GM19025 (cell line): ENCODE results near the gene ABR.
"Not testable (repeated sequence)": the region's sequence is repeated elsewhere in the genome, so short reads cannot be mapped to it uniquely, and the experiment has no call there.

ENCODE experiments used
- ATAC-seq: cut with Tn5 transposase; IDR thresholded peaks from one replicate; pipeline ENCODE4 v1.9.1; 2021; ENCODE audit warnings: mild to moderate bottlenecking, low read depth, moderate library complexity; ENCODE audit not compliant: unreplicated experiment

ABR gene

DNA sequence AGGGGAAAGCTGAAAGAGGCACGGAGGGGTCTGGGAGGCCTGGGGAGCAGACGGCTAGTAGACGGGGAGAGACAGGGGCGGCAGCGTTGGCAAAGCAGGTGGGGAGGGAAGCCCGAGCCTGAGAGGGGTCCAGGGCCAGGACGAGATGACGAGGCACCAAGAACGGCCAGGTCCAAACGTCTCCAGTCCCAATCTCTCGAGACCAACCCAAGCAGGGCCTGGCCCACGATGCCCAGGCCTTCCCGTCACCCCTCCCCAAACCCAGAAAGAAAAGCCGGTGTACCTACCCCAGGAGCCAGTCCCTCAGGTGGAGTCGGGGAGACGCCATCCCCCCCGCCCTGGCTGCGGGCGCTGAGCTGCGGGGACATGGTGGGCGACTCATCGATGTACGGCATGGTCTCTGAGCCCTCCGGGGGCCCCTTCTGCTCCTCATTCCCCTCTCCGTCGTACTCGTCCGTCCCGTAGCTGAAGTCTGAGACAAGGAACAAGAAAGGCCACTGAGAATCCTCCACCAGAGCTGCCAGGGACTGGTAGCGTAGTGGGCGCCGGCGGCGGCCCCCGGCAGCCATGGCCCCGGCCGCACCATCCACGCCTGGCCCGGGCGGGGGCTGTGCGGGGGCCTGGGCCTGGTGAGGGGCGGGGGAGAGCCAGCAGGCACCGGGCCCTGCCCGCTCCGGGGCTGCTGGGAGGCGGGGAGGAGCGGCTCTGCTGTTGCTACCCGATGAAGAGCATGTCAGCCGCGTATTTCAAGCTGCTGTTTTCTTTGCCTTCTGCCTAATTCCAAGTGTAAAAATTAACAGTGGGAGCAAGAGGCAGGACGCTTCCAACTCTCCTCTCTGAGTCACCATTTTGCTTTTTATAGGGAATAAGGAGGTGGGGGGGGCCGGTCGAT, 54.6 kb downstream of the ABR start:
- ATAC-seq: no peak

DNA sequence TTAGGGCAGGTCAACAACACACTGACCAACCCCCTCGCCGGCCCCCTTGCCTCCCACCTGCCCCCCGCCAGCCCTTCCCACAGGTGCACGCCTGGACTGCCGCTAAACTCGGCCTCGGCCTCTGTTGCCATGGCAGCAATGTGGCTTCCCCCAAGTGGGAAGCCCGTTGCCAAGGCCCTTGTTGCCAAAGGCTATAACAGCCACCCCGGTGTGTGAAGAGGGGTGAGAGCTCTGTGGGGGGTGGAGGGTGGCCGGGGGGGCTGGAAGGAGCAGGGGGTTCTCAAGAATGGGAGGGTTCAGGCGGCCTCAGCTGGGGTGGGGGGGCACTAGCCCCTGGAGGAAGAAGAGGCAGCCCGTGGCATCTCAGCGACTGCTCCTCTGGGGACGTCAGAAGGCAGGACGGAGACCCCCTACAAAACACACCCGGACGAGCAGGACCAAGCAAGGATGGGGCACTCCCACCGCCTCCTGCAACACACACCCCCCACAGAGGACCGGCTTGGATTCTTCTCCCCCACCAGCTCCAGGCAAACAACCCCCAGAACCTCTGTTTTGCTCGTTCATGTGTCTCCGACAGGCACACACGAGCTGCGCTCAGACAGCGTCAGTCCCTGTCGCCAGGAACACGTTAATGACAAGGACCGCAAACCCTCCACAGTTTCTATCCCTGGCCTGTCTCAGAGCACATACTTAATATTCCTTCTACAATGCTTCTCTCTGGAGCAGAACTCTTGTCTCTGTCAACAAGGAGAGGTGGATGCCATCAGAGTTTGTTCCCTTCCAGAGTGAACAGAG, 55.7 kb downstream of the ABR start:
- ATAC-seq: no peak

DNA sequence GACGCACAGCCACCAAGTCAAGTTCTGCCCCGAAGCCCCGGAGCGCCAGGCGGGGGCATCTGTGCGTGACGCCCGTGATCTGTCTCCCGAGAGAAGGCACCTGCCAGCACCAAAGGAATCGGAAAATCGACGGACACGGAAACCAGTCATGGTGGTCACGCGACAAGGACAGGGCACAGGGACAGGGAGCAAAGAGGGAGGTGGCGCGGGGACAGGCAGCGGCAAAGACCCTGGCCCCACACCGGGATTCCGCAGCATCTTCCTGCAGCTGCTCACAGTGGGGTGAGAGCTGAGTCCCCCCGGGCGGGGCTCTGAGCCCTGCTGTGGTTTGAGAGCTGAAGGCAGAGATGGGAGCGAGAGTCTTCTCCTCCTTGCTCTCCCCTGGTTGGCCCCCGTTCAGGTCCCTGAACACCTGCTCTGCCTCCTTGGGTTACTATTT, 56.4 kb downstream of the ABR start:
- no peak for ATAC-seq

DNA sequence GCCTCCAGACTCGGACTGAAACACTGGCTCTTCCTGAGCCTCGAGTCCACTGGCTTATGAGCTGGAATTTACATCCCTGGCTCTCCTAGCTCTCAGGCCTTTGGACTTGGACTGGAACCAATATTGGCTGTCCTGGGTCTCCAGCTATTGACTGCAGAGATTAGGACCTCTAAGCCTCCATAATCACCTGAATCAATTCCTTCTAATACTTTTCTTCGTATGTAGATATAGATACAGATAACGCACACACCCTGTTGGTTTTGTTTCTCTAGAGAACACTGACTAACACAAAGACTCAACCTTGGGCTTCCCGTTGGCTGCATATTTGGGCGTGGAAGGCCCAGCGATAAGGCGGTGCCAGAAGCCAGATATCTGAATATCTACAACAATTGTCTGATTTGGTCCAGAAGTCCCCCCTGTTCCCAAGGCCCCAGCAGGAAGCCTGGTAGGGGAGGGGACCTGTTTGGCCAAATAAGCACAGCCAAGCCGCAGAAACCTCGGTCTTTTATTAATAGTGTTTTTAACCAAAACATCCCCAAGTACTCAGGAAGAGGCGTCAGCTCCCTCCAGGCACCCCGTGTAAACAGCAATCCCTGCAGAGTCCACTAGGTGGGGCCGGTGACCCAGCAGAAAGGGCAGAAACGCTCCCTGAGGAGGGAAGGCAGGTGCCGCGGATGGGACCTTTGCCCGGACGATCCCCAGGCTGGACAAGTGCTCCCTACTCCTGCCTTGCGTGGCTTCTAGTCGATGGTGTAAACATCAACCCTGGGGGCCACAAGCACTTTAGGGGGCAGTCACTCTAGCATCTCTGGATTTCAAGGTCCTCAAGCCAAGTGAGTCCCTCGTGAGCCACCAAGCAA, 57.0 kb downstream of the ABR start:
- no peak for ATAC-seq

DNA sequence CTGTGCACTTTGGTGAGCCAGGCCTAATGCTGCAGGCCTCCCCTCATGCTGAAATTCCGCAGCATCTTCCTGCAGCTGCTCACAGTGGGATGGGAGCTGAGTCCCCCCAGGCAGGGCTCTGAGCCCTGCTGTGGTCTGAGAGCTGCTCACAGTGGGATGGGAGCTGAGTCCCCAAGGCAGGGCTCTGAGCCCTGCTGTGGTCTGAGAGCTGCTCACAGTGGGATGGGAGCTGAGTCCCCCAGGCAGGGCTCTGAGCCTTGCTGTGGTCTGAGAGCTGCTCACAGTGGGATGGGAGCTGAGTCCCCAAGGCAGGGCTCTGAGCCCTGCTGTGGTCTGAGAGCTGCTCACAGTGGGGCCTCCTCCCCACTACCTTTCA, 58.4 kb downstream of the ABR start:
- ATAC-seq: not testable (repeated sequence)

DNA sequence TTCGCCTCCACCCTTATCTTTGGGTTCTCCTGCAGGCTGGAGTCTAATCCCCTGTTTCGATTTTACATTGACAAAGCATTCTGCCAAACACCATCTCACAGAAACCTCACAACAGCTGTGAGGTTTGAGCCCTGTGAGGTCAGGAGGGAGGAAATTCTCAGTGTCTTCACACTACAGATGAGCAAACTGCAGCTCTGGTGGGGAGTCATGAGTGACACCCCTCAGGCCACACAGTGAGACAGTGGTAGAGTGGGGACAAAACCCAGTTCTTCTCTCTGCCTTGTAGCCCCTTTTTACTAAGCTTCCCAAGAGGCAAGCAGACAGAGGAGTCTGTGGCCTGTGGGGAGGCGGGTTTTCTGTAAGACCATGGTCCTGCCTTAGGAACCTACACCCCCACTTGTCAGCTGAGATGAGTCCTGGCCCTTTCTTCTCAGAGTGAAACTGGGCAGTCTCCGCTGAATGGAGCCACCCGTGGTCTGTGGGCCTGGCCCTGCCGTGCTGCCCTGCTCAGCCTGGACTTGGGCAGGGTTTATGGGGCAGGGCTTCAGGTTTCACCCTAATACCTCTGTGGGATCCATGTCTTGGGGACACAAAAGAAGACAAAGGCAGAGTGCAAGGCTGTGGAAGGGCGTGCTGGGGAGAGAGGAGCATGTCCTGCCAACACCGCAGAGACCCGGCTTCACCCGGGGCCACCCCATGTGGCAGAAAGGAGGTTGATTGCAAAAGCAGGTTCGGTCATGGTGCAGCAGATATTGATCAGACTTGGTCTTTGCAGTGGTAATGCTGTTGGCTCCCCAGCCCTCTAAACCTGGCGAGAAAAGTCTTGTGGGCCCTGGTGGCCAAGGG, 59.0 kb downstream of the ABR start:
- ATAC-seq: no peak

DNA sequence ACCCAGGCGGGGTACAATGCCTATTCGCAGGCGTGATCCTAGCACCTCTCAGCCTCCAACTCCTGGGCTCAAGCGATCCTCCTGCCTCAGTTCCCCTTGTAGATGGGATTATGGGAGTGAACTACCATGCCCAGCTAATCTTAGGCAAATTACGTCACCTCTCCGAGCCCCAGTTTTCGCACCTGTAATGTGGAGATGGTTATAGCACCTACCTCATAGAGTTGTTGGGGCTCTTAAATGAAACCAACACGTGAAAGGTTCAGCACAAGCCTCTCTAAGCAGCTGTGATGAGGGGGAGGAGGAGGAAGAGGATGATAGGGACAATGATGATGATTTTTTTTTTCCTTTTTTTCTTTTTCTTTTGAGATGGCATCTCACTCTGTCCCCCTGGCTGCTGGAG, 59.9 kb downstream of the ABR start:
- no peak for ATAC-seq

DNA sequence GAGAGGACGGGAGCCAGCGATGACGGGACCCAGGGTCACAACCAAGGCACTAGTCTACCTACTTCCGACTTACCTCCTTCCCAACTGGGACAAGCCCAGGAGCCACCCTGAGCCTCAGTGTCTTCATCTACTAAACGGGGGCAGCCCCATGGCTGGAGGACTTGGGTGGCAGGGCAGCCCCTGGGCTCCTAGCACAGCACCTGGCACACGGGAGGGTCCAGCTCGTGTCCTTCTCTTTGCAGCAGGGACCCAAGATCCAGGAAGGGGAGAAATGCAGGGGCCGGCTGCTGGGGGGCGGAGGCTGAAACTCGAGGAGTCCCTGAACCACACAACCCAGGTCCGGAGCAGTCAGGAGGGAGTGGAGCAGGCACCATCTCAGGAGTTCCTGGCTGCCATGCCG, 63.2 kb downstream of the ABR start:
- ATAC-seq: no peak

DNA sequence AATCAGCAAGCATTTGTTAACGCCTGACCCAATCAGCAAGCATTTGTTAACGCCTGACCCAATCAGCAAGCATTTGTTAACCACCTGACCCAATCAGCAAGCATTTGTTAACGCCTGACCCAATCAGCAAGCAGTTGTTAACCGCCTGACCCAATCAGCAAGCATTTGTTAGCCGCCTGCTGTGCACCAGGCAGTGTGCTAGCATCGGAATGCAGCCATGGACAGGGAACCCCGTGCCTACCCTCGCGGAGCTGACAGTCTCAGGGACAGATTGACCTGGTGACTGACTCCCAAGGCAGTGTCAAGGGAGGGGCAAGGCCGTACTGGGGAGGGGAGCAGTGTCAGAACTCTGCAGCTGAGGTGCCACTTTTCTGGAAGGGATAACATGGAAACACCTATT, 66.9 kb downstream of the ABR start:
- no peak for ATAC-seq

DNA sequence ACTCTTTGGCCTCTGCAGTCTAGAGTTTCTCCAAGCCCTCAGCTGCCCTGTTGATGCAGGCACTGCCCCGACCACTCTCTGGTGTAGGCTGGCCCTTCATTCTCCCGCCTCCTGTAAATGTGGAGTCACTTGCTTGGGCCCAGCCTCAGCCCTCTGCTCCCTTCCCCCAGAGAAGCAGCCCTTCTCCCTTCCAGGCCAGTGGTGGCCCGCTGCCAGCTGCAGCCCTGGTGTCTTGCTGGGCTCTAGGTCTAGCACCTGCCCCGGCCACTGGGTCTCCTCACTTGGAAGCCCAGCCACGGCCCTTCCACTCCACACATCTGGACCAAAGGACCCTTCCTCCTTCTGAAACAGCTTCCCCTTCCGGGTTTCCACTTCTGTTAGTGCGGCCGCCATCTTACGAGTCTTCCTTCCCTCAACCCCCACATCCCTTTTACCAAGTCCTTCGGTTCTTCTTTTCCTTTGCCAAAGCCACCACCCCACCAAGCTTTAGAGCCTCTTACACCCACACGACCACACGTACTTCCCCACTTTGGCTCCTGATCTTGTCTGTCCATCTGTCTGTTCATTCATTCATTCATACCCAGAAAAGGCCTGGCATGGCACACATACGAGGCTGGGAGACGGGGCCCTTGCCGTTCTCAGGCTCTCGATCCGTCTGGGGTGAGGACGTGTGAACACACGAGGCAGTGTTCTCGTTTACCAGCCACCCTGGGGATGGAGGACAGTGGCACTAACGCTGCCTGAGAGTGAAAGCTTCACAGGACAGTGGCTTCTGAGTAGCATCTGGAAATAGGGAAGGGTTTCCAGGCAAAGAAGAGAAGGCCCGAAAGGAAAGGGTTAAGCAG, 68.0 kb downstream of the ABR start:
- ATAC-seq: no peak

DNA sequence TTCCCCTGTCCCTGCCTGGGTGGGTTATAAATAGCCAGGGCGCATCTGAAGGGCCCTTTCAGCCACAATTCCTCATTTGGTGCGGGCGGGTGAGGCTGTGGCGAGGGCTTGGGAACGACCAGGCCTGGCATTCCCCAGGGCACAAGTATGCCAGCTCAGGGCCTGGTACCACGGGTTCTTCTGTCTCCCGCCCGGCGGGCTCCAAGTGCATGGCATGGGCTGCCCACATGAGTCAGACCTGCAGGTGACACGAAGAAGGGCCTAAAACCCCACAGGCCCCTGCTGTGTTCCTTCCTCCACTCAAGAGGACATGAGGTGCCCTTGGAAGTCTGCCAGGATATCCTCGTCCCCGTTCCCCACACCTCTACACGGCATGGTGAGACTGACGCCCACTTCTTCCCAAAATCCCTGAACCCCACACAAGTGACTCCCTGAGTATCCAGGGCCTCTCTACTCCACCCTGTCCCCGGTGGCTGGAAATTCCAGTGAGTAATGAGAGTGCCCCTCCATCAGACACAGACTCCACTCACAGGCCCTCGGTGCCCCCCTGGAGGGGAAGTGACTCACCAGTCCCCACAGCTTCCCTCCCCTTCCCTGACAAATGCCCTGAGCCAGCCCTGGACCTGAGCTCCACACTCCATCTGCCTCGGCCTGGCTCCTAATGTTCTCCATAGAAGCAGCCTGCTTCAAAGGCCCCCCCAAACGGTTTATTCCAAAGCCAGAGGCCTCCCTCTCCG, 68.8 kb downstream of the ABR start:
- no peak for ATAC-seq

DNA sequence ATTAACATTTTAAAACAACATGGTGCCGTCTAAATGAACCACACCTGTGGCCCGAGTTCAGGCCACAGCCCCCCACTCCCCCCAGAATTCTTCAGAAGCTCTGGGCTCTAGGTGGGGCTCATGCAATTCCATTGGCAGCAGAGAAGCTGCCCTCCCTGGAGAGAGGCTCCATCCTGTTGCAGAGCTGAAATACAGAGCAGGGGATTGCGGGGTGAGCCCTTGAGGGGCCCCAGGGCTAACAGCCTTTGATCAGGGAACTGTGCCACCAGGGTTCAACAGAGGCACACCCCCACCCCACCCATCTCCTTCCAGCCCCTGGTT, 69.3 kb downstream of the ABR start:
- ATAC-seq: no peak

DNA sequence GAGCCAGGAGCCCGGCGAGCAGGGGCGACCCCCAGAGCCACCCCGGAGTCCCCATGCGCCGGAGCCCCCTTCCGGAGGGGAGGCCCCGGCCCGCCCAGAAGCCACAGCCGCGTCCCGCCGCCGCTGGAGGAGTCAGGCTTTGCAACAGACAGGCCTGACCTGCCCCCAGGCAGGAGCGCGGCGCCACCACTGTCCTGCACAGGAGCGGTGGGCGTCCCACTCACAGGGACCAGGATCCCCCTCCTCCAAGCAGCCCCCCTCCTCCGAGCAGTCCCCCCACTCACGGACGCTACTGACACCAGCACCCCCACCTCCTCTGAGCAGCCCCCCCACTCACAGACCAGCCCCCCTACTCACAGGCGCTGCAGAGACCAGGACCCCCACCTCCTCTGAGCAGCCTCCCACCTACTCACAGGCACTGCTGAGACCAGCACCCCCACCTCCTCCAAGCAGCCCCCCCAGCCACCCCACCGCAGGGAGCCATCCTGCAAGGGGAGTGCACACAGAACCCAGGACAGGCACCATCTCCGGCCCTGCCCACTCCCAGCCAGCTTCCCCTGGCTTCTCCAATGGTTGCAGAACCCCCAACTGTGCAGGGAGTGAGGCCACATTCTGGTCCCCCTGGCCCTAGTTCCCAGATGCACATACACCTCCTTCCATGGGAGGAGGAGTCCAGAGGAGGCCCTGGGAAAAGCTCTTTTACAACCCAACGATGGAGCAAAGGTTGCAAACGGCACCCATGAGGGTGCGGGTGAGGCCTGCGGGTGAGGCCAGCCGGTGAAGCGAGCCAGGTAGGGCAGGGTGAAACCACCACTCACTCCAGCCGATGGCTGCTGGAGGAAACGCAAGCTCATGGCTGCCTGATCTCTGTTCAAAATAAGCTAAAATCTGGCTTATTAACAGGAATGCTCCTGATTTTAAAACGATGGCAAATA, 69.9 kb downstream of the ABR start:
- peak; percentile 21 for ATAC-seq

DNA sequence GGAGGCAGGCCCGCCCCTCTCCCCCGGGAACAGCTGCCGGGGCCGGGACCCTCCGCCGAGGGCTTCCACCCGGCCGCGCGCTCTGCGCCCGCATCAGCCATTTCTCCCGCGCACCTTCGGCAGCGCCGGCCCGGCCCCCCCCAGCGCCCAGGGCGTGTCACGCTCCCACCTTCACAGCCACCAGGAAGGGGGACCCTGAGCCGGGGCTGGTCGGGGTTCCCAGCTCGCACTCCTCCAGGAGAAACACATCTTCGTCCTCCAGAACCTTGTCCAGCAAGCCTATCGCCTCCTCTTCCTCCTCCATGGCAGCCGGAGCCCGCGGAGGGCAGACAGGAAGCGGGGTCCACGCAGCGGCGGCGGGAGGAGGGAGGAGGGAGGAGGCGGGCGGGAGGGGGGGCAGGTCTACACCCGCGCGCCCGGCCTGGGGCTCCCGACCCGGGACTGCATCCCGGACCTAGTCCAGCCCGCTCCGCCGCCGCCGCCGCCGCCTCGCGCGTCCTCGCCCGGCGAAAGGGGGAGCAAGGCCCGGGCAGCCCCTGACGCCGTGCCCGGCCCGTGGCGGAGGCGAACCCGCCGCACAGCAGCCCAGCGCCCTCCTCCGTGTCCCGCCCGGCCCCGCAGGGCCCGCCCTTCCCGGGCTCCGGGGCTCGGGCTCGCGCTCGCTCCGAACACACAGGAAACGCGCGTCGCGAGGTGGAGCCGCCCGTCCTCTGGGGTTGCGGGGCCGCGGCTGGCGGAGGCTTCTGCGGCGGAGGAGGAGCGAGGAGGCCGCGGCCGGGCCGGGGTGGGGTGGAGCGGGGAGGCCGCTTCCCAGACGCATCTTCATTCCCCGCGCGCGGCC, 70.8 kb downstream of the ABR start:
- ATAC-seq: peak; percentile 54

DNA sequence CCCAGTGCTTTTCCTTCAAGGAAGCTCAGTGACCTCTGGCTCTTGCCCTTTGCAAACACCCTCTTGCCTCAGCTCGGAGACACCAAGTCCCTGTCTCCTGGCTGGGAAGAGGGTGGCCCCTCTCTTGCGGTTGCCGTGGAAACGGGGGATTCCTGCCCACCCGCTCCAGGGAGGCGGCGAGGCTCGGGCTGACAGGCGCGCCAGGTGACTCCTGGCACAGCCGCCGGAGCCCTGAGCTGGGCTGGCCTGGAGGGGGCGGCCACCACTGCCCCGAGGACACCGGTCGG, 71.4 kb downstream of the ABR start:
- no peak for ATAC-seq

DNA sequence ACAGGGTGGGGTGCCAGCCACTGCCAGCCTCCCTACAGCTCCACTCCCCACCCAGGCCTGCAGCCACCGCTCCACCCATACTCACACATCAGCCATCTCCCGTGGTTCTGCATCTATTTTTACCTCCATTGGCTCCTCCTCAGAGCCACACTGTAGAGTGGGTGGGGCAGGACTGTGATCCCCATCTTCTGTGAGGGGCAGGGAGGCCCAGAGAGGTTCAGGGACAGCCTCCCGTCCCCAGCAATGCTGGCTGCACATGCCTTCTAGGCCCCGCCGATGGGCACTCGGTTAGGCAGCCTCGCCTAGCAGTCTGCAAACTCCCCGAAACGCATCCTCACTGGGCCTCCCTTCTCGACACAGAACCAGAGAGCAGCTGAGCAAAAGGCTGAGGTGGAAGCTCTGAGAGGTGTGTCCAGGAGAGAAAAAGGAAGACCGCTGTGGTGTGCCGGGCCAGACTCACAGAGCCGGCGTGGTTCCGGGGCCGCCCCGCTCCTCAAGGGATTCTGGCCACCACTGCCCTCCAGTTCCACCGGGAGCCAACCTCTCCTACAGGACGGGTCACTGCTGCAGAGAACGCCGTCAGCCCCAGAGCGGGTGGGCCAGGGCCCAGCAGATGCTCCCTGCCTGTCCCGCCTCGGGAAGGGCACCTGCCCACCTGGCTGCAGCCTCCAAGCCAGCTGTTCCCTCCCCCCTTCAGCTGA, 71.9 kb downstream of the ABR start:
- ATAC-seq: no peak
